Spleen (tissue), 11 donors: ENCODE measurements around the gene PDF. TPM values are rescaled to one million over a fixed set of nuclear protein-coding genes. Genes with fewer than 3 reads are reported as not detected.
A peak's percentile ranks its signal among the peaks of the same experiment; 100 is the strongest.

Experiments
- DNase-seq: peaks from one replicate; pipeline ENCODE4 v3.0.0-alpha.2; 2020
- H3K27ac ChIP-seq, 8 donors: fragments of 200-600 bp; sonication (generic) in 7 of 8; 1 replicate in 4 of 8; 2 replicates in 4 of 8; pipeline versions ENCODE4 v1.5.0 to v1.8.0; 2016 to 2021; ENCODE audit warnings: inconsistent platforms in 4 of 8, mild to moderate bottlenecking in 4 of 8, moderate library complexity in 1 of 8
- H3K27me3 ChIP-seq, 7 donors: fragments of 200-600 bp; sonication (generic) in 6 of 7; replicated peaks in 1 of 7; 1 replicate in 4 of 7; 2 replicates in 3 of 7; pipeline versions ENCODE4 v1.5.0 to v1.8.0; 2016 to 2021; ENCODE audit warnings: inconsistent platforms in 3 of 7, mild to moderate bottlenecking in 1 of 7
- H3K36me3 ChIP-seq, 6 donors: fragments of 200-600 bp; sonication (generic) in 5 of 6; 1 replicate in 4 of 6; 2 replicates in 2 of 6; pipeline versions ENCODE4 v1.5.0 to v1.8.0; 2016 to 2021; ENCODE audit warnings: inconsistent platforms in 2 of 6
- H3K4me1 ChIP-seq, 6 donors: fragments of 200-600 bp; sonication (generic) in 5 of 6; 1 replicate in 3 of 6; 2 replicates in 3 of 6; pipeline versions ENCODE4 v1.5.0 to v1.8.0; 2016 to 2021; ENCODE audit warnings: inconsistent platforms in 3 of 6
- H3K4me3 ChIP-seq, 8 donors: fragments of 200-600 bp; sonication (generic) in 7 of 8; 1 replicate in 4 of 8; 2 replicates in 4 of 8; pipeline versions ENCODE4 v1.5.0 to v1.8.0; 2016 to 2021; ENCODE audit warnings: inconsistent platforms in 4 of 8, mild to moderate bottlenecking in 4 of 8, moderate library complexity in 2 of 8
- H3K9me3 ChIP-seq, 8 donors: fragments of 200-600 bp; sonication (generic) in 7 of 8; 1 replicate in 4 of 8; 2 replicates in 4 of 8; pipeline versions ENCODE4 v1.5.0 to v1.8.0; 2016 to 2021; ENCODE audit warnings: inconsistent platforms in 4 of 8
- POLR2A ChIP-seq, 3 donors: fragments of 450-650 bp; IDR thresholded peaks; one replicate each; pipeline ENCODE4 v1.5.1; 2017; ENCODE audit warnings: antibody characterized with exemption in 3 of 3, mild to moderate bottlenecking in 1 of 3
- POLR2AphosphoS5 ChIP-seq, 3 donors: sonication (generic); formaldehyde crosslinking; IDR thresholded peaks; one replicate each; pipeline ENCODE4 v1.5.1; 2017; ENCODE audit warnings: antibody characterized with exemption in 3 of 3
- WGBS, 5 donors: extraction: QIAGEN DNeasy Blood & Tissue Kit in 3 of 5; methylation state at CpG; one replicate each; pipeline versions ENCODE4 v1.1.5 to v1.1.7; 2013 to 2018; 5-methylcytosine and 5-hydroxymethylcytosine counted together
- intact Hi-C: fragments of 100-400 bp; cut with DNase I; formaldehyde crosslinking; loops from one replicate; pipeline ENCODE4 v1.15.0; 2023; ENCODE audit warnings: low total_unique reads
- polyA plus RNA-seq, 3 donors: library from polyadenylated mRNA; stranded (reverse); fragments of 200-250 nt; gene quantifications; one replicate each; pipeline ENCODE4 v1.2.1, GENCODE V29; 2013
- total RNA-seq, 7 donors: library from RNA; depleted of rRNA in 3 of 7; stranded (reverse); fragments of >200 nt in 3 of 7; fragmentation: NEBNext Ultra II Directional in 4 of 7; extraction: Animal tissue kit (Norgen Biotek cat#: 25700) in 4 of 7; gene quantifications; one replicate each; pipeline versions ENCODE4 v1.1.0 to v1.2.1, GENCODE V29; 2016 to 2021
- TF ChIP-seq, protein P1 (sequence below), 11 experiments: fragments of 200-600 bp in 7 of 11; fragments of 450-650 bp in 4 of 11; sonication (generic) in 4 of 11; IDR thresholded peaks in 8 of 11; conservative IDR thresholded peaks in 3 of 11; 1 replicate in 7 of 11; 2 replicates in 4 of 11; pipeline versions ENCODE4 v1.4.0 to v1.8.0; 2016 to 2021; ENCODE audit warnings: antibody characterized with exemption in 11 of 11, inconsistent platforms in 4 of 11, mild to moderate bottlenecking in 1 of 11
- donor health status: healthy with polysubstance abuse.
- donor health status: DM: no; HTN: no; CAD: no; lungs with moderate emphysema.
- donor health status: DM: no; HTN: no; CAD: no.
- donor health status: Bipolar disorder and iron deficiency.
- donor health status: healthy.
- donor health status: DM: no; HTN: no; CAD: no.
- donor health status: DM: yes; HTN: yes; CAD: no.

Gene PDF
- total and polyA plus RNA-seq, 10 donors: 2.4 to 18.5 (median 7.6) TPM

- TF ChIP-seq POLR2AphosphoS5 (IDR thresholded peaks at IDR 0.05) (peak; percentile 9 to 83 (median 10)), POLR2A (IDR thresholded peaks at IDR 0.05) (no peak)
- TF ChIP-seq, protein P1, sequence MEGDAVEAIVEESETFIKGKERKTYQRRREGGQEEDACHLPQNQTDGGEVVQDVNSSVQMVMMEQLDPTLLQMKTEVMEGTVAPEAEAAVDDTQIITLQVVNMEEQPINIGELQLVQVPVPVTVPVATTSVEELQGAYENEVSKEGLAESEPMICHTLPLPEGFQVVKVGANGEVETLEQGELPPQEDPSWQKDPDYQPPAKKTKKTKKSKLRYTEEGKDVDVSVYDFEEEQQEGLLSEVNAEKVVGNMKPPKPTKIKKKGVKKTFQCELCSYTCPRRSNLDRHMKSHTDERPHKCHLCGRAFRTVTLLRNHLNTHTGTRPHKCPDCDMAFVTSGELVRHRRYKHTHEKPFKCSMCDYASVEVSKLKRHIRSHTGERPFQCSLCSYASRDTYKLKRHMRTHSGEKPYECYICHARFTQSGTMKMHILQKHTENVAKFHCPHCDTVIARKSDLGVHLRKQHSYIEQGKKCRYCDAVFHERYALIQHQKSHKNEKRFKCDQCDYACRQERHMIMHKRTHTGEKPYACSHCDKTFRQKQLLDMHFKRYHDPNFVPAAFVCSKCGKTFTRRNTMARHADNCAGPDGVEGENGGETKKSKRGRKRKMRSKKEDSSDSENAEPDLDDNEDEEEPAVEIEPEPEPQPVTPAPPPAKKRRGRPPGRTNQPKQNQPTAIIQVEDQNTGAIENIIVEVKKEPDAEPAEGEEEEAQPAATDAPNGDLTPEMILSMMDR (IDR thresholded peaks at IDR 0.05 in 8 of 11, conservative IDR thresholded peaks at IDR 0.05 in 3 of 11): no peak
- H3K27me3 ChIP-seq: no peaks in the 10 kb centered on the region
- peak overlapping the region; percentile 73 to 96 (median 91) for H3K27ac ChIP-seq
- H3K36me3 ChIP-seq: peaks cover 0 to 75% (median 50%) of the 10 kb centered on the region in 6 donors
- intact Hi-C loops: no loop called here
- no peaks in the 10 kb centered on the region for H3K9me3 ChIP-seq
- H3K4me3 ChIP-seq: peak overlapping the region; percentile 76 to 100 (median 99)
- WGBS, 5 donors: 7 to 17% (median 10%) methylated on average over 34 to 77 of the region's 77 CpGs
- peaks cover 29 to 95% (median 63%) of the 10 kb centered on the region in 6 donors for H3K4me1 ChIP-seq
- peak; percentile 89 for DNase-seq
Measured at GRCh38 chr16:69329369-69330285, 761 bp downstream of the PDF start.

GRCh38 chr16:69328854-69329316 is 1.5 kb downstream of the PDF start:
- H3K4me1 ChIP-seq: peaks cover 33 to 95% (median 65%) of the 10 kb centered on the region in 6 donors
- H3K36me3 ChIP-seq: peaks cover 0 to 75% (median 50%) of the 10 kb centered on the region in 6 donors
- H3K4me3 ChIP-seq: peak overlapping the region in 5 of 8 donors; percentile 76 to 100 (median 100)
- H3K27ac ChIP-seq: peak overlapping the region in 3 of 8 donors; percentile 95 to 96 (median 96)
- WGBS, 5 donors: 60 to 78% (median 65%) methylated on average over 10 of the region's 10 CpGs
- no peaks in the 10 kb centered on the region for H3K27me3 ChIP-seq
- peak; percentile 67 for DNase-seq
- peak; percentile 5 to 51 (median 26) for TF ChIP-seq POLR2AphosphoS5 (IDR thresholded peaks at IDR 0.05)
- TF ChIP-seq POLR2A (IDR thresholded peaks at IDR 0.05): no peak
- H3K9me3 ChIP-seq: no peaks in the 10 kb centered on the region
- intact Hi-C loops: no loop called here

DNA sequence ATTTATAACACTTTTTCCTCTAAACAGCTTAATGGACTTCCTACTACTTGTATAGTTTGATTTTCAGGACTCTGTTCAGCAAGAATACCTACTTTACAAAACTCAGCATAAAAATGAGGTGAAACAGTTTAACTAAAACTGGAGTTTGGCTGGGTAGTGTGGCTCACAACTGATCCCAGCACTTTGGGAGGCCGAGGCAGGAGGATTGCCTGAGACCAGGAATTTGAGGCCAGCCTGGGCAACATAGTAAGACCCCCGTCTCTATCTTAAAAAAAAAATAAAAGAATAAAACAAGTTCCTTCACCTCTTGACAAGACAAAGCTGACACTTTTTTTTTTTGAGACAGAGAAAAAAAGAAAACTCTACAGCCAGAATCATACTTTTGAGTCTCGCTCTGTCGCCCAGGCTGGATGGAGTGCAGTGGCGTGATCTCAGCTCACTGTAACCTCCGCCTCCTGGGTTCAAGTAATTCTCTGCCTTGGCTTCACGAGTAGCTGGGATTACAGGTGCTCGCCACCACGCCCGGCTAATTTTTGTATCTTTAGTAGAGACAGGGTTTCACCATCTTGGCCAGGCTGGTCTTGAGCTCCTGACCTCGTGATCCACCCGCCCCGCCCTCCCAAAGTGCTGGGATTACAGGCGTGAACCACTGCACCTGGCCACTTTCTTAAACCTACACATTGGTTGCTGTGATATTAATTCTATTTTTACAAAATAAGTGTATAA is 2.6 kb downstream of the PDF start:
- H3K9me3 ChIP-seq: no peaks in the 10 kb centered on the region
- intact Hi-C loops: no loop called here
- peak overlapping the region in 1 of 8 donors; percentile 96 for H3K27ac ChIP-seq
- TF ChIP-seq POLR2AphosphoS5 (IDR thresholded peaks at IDR 0.05) (no peak), POLR2A (IDR thresholded peaks at IDR 0.05) (no peak)
- TF ChIP-seq, protein P1 (IDR thresholded peaks at IDR 0.05 in 8 of 11, conservative IDR thresholded peaks at IDR 0.05 in 3 of 11): no peak
- H3K4me3 ChIP-seq: no peak overlapping the region
- H3K27me3 ChIP-seq: no peaks in the 10 kb centered on the region
- peaks cover 33 to 93% (median 65%) of the 10 kb centered on the region in 6 donors for H3K4me1 ChIP-seq
- H3K36me3 ChIP-seq: peaks cover 0 to 75% (median 50%) of the 10 kb centered on the region in 6 donors
- DNase-seq: peak; percentile 29
- WGBS, 5 donors: 91 to 95% (median 91%) methylated on average over 14 of the region's 14 CpGs

DNA sequence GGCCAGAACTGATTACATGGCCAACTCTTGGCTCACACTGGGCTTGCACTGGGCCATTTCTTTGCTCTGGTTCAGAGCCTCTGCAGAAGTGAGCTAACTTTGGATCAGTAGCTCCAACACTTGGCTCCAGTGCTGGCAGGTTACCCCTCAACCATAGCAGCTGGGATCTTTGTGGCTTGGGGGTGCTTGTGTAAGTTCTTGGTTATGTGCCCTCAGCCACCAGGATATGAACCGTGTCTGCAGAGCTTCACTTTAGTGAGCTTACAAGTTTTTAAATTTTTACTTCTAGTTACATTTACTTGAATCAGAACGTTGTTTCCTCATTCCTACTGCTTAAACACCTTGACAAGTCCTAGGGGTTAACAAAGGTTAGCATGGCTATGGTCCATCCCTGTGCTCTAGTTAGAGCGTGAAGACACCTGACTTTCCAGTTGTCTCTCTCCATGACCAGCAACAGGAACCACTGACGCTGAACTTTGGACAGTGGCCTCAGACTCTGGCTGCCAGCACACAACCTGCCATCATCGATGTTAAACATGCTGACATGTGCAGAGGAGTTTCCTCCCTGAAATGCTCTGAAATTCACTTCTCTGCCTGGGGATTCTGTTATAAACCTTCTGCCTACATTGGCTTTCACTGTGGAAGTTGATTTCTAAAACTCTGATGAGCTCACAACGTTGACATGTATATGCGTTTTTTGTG is 4.1 kb downstream of the PDF start:
- no peaks in the 10 kb centered on the region for H3K27me3 ChIP-seq
- intact Hi-C loops: no loop called here
- no peaks in the 10 kb centered on the region for H3K9me3 ChIP-seq
- H3K27ac ChIP-seq: peak overlapping the region in 3 of 8 donors; percentile 10 to 28 (median 13)
- H3K4me3 ChIP-seq: no peak overlapping the region
- peaks cover 33 to 78% (median 61%) of the 10 kb centered on the region in 6 donors for H3K4me1 ChIP-seq
- peaks cover 0 to 76% (median 53%) of the 10 kb centered on the region in 6 donors for H3K36me3 ChIP-seq
- TF ChIP-seq, protein P1 (IDR thresholded peaks at IDR 0.05 in 8 of 11, conservative IDR thresholded peaks at IDR 0.05 in 3 of 11): no peak
- TF ChIP-seq POLR2AphosphoS5 (IDR thresholded peaks at IDR 0.05) (peak in 1 of 3 donors; percentile 7), POLR2A (IDR thresholded peaks at IDR 0.05) (no peak)
- 56 to 71% (median 61%) methylated on average over 7 of the region's 7 CpGs for WGBS, 5 donors
- DNase-seq: no peak
